Frontal cortex (tissue), 4 donors: ENCODE results near the gene TPPP. TPM values are rescaled to one million over a fixed set of nuclear protein-coding genes. Genes with fewer than 3 reads are reported as not detected.
"Not testable (repeated sequence)": the region's sequence is repeated elsewhere in the genome, so short reads cannot be mapped to it uniquely, and the experiment has no call there.

ENCODE experiments used
- DNase-seq, 2 donors: peaks; one replicate each; pipeline ENCODE4 v3.0.0; 2012; ENCODE audit warnings: low spot score in 2 of 2
- FAIRE-seq: peaks from 2 replicates; lab custom pipeline; 2012; peaks lifted over from hg19 to GRCh38; lab: Jason Lieb, UNC
- total RNA-seq: library from RNA; depleted of rRNA; stranded (reverse); fragments of >200 nt; gene quantifications from one replicate; pipeline ENCODE4 v1.2.3, GENCODE V29; 2014
- donor health status: control.
- donor health status: control.
- donor health status: control.

The TPPP gene
- total RNA-seq, 1 donor from 2014 or later, result 13.5 TPM

DNA sequence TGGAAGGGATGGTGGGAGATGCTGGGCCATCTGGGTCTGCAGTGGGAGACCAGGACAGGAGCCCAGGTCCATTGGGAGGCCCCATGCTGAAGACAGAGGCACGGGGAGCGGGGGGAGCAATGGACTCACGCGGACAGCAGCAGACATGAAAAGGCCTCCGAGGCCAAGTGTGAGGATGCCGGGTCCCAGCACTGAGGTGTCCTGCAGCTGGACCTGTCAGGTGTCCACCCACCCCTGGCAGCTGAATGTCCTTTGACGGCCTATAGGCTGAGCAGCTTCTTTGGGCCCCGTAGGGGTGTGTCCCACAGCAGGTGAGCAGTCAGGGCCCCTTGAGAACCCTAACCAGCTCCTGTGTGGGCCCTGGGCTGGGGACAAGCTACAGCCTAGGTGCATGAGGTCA, 3.0 kb upstream of the TPPP start:
- not testable (repeated sequence) for DNase-seq, FAIRE-seq

DNA sequence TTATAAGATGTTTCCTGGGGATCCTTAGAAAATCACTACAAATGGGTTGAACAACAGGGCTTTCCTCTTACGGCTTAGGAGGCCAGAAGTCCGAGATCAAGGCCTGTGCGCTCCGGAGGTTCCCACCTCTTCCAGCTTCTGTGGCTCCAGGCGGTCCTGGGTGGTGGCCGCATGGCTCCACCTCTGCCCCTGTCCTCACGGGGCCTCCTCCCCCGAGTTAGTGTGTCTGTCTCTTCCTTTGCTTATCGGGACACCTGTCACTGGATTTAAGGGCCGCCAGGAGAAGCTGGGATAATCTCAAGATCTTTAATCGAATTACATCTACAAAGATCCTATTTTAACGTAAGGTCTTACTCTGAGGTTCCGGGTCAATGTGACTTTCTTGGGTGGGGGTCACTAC, 2.3 kb upstream of the TPPP start:
- FAIRE-seq, DNase-seq: not testable (repeated sequence)

DNA sequence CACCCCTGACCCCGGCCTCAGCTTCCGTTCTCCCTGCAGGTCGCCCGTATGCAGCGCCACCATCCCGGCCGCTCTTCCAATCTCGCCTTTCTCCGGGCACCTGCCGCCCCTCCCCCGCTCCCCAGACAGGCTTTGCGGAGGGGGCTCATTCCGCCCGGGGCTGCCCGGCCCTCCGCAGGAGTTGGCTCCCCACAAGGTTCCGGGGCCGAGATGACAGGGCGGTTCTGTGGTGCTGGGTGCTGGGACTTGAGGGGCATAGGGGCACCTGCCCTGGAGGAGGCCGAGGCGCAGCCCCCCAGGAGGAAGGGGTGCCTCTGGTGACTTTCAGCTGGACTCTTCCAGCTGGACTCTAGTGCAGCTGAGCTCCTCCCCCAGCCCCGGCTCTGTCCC, 885 bp upstream of the TPPP start:
- not testable (repeated sequence) for DNase-seq, FAIRE-seq

DNA sequence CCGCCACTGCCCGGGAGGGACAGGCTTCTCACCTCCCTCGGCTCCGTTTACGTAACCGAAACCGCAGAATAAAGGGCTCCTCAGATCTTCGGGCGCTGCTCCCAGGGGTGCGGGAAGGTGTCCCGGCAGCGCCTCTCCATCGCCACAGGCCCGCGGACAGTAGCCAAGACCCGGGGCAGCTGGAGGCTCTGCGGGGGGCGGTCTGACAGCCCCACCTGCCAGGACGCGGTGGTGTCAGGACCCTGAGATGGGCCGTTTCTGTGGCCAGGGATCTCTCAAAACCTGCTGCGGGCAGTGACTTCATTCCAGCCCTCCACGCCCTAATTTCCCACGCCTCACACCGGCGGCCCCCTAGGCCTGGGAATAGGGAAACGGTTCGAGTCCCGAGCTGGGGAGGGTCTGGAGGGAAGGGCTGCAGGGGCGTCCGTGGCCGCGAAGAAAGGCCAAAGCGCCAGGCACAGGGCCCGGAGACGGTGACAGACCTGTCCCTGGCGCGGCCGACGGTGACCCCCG, 567 bp downstream of the TPPP start:
- FAIRE-seq, result not testable (repeated sequence)
- DNase-seq, result peak in 1 of 2 donors; percentile 5

DNA sequence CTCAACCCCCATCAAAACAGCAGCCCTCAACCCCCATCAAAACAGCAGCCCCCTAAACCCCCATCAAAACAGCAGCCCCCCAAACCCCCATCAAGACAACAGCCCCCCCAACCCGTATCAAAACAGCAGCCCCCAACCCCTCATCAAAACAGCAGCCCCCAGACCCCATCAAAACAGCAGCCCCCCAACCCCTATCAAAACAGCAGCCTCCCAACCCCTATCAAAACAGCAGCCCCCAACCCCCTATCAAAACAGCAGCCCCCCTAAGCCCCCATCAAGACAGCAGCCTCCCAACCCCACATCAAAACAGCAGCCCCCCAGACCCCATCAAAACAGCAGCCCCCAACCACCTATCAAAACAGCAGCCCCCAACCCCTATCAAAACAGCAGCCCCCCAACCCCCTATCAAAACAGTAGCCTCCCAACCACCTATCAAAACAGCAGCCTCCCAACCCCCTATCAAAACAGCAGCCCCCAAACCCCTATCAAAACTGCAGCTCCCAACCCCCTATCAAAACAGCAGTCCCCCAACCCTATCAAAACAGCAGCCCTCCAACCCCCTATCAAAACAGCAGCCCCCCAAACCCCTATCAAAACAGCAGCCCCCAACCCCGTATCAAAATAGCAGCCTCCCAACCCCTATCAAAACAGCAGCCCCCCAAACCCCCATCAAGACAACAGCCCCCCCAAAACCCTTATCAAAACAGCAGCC, 1.2 kb downstream of the TPPP start:
- DNase-seq, result peak in 1 of 2 donors; percentile 5
- no peak for FAIRE-seq

DNA sequence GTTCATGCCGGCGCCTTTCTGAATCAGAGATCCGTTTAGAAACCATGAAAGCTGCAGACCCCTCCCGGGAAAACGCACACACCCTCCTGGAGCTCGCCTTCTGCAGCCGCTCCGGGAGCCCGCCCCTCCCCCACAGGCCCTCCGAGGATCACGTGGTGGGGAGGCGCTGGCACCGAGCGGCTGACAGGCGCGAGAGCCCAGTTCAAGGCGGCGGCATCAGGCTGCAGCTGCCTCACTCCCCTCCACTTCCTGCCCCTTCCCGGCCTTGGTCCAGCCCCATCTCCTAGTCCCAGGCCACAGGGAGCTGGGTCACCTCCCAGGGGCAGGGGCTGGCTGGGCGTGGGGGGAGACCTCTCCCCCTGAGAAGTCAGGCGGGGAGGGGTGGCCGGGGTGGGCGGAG, 2.1 kb downstream of the TPPP start:
- not testable (repeated sequence) for FAIRE-seq

DNA sequence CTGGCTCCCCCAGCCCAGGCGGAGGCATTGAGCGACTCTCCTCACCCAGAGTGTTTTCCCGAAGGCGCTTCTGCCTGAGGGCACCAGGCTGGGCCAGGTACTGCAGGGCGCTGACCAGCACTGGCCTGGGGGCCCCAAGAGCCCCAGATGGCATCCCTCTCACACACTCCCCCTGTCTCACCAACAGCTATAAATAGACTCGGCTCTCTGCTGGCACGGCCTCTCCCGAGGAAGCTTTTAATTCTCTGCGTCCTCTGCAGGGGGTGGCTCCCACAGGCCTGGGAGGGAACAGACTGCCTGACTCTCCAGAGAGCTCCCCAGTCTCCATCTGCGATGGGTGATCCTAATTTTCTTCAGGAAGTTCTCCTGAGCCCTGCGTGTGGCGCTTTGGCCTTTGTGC, 2.9 kb downstream of the TPPP start:
- DNase-seq, FAIRE-seq: not testable (repeated sequence)

More for the DNA sequence above, 2.1 kb downstream of the TPPP start:
- DNase-seq, result not testable (repeated sequence)

DNA sequence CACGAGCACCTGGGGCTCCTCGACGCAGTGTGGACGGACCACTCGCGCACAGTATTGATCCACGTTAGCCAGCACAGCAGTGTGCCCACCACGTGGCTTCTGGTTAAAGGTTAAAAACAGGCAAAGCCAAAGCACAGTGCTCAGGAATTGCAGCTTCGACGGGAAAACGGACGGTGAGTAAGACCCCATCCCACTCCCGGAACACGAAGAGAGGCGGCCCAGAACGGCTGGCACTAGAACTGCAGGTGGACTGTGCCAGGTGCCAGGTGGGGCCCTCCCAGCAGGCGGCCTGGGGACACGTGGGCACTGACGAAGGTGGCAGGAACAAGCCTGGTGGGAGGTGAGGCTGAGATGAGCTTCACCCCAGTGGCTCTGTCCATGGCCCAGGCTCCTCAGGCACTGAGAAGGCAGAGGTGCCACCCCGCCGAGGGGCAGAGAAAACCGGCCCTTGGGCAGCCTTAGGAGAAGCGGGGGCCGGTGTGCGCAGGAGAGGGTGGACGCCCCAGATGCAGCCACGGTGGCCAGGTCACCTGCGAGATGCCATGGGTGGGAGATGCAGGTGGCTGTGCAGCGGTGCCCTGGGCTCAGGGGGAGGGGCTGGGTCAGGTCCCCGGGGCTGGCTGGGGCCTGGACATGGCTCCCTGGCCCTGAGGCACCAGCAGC, 4.7 kb downstream of the TPPP start:
- not testable (repeated sequence) for FAIRE-seq

DNA sequence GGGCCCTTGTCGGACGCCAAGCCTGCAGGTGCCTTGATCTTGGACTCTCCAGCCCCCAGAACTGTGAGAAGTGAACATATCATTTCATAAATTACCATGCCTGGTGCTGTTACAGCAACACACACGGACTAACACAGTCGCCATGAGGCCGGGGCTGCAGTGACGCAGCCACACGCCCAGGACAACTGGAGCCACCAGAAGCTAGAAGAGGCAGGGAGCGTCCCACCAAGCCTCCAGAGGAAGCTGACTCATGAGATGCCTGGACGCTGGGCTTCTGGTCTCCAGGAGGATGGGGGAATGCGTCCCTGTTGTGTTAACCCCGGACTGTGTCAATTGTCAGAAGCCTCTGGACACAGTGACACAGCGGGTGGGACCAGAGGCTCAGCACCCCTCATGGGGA, 6.2 kb downstream of the TPPP start:
- not testable (repeated sequence) for FAIRE-seq, DNase-seq

More for the DNA sequence above, 4.7 kb downstream of the TPPP start:
- not testable (repeated sequence) for DNase-seq

DNA sequence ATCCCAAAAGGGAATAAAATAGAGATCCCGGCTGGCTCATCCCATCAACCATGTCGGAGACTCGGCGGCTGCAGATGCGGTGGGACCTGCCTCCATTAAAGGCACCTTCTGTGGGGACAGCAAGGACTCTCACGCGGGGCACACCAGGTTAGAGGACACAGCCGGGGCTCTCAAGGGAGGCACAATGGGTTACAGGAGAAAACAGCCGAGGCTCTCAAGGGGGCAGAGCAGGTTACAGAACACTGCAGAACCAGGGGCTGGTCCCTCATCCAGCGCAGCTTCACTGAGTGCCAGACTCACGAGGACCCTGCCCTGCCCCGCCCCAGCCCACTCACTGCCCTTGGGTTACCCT, 7.0 kb downstream of the TPPP start:
- FAIRE-seq, DNase-seq: not testable (repeated sequence)

DNA sequence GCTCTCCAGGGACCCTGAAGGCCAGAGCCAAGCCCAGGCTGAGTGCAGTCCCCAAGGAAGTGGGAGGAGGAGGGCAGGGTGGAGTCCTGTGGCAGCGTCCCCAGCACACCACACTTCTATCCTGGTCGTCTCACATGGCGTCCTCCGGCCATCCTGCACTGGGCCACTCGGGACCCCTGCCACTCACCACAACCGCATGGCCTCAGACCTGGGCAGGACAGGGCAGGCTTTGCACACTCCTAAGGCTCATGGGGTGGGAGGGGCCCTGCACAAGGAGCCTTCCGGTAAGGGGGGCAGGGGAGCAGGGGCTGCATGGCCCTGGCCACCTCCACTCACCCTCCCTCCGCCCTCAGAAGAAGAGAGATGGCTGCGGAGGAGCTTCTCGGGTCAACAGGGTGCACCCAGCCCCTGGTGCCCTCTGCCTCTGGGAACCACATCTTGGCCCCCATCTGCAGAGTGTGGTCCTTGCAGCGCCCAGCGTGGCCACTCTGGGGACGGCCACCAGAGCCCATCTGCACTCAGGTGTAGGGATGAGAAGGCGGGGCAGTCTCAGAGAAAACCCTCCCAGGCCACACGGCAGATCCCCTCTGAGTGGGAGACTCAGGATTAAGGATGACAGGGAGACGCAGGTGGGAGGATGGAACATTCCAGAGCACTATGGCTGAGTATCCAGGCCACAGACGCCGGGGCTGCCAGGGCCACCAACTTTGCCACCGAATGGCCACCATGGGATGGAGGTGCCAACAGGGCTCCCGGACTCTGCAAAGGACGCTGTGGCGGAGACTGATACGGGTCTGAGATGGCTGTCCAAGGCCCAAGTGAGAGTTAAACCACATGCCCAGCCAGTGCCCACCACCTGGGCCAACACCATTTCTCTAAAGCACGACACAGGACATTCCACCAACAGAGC, 7.6 kb downstream of the TPPP start:
- no peak for FAIRE-seq
- DNase-seq, result no peak

DNA sequence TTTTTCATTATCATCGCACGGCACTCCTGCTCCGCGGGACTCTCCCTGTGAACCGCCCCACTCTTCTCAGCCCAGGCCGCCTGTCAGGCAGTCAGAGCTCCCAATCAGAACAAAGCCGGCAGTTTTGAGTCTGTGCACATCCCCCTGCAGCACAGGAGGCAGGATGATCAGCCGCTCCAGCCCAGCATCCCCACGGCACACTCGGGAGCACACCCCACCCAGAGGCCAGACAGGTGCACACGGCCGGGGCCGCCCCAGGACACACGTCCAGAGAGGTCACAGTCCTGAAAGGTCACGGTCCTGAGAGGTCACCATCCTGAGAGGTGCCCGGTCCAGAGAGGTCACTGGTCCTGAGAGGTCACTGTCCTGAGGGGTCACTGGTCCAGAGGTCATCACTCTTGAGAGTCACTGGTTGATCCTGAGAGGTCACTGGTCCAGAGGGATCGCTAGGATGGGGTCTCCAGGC, 8.4 kb downstream of the TPPP start:
- FAIRE-seq (no peak), DNase-seq (no peak)

DNA sequence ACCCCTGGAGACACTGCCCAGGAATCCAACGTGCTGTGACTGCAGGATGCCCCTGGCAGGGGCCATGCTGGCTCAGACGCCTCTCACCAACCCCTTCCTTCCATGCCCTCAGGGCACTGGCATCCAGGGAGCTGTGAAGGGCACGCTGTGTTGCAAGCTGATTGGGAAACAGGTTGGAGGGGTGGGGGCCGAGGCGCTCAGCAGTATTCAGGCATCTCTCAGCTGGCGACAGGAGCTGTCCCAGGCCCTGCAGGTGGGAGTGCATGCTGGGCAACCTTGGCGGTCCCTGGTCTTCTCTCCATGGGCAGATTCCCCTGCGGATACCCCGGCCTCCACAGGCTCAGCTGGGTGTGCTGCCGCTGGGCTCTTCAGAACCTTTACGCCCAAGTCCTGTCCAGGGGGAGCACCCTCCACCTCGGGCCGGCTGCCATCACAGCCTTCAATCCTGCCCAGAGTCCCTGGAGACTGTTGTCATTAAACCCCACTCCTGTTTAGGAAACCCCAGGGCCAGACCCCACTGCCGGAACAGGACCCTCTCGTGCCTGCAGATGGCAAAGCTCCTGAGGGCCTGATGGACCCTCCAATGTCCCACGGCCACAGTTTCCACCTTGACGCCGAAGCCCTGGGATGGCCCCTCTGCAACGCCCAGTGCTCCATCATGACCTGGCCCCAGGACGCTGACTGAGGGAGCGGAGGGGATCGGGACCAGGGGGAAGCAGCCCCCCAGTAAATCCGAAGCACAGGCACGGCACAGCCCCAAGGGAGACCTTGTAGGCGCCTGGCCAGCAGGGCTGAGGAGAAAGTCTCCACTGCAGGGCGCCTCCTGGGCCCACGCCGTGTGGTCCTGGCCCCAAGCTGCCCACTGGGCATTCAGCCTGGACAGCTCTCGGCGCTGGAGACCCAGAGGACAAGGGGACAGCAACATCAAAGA, 9.3 kb downstream of the TPPP start:
- DNase-seq (no peak), FAIRE-seq (no peak)

DNA sequence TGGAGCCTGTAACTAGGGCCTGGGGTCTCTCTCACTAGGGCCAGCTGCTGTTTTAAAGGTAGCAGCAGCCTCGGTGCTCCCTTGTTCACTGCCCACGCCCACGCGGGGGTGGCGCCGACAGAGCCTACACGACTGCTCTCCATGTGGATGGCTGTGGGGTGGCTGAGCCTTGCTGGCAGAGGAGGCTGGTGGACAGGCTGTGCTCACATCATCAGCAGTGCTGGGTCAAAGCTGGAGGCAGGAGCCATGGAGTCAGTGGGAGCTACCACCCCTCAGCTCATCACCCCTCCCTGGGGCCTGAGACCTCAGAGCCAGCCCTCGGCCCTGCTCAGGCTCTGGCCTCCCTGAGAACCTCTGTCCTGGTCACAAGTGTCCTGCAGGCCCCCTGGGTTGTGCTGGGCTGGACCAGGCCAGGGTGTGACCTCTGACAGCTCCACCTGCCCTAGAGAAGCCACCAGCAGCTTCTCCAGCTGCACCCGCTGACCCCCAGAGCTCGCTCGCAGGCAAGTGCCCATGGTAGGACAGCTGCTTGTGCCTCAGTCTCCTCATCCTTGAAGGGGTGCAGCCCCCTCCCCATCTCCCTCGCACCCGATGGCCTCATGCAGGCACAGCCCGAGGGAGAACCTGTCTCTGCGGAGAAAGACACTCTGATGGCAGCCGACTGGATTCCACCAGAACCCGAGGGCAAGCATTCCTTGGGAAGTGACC, 10.3 kb downstream of the TPPP start:
- FAIRE-seq, DNase-seq: not testable (repeated sequence)

DNA sequence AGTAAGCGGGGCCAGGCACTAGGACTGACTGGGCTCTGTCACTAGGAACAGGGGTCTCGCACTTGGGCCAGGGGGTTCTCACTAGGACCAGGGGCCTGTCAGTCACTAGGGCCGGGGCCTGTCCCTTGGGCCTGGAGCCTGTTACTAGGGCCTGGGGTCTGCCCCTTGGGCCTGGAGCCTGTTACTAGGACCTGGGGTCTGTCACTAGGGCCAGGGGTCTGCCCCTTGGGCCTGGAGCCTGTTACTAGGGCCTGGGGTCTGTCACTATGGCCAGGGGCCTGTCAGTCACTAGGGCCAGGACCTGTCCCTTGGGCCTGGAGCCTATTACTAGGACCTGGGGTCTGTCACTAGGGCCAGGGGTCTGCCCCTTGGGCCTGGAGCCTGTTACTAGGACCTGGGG, 10.9 kb downstream of the TPPP start:
- not testable (repeated sequence) for FAIRE-seq

DNA sequence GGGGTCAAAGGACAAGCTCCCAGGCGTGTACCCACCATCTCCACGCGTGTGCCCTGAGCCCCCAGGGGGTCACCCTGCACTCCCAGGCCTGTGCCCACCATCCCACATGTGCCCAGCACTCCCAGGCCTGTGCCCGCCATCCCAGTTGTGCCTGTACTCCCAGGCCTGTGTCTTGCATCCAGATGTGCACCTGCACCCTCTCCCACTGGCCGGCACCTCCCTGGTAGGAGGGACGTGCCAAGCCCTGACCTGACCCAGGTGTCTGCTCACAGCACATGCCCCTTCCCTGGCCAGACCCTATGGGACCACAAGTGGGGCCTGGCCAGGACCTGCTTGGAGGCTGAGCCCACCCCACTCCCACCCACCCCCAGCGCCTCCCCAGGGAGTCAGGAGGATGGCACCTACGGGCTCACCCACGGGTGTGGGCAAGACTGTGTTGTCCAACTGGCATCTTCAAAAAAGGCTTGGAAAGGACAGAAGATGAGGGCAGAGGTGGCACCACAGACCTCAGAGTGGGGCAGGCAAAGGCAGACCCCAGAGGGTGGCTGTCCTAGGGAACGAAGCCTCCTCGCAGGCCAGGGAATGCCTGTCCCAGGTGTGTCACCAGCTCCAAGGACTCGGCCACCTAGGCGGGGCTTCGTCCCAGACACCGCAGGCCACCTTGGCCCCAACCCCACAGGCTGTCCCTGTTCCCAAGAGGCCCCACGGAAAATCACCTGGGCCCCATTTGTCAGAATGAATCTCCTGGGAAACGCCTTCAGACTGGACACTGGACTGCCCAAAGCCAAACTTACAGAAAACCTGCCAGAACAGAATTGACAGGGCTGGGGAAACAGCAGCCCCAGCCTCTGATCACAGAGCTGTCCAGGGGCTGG, 11.6 kb downstream of the TPPP start:
- not testable (repeated sequence) for FAIRE-seq, DNase-seq

More for the DNA sequence above, 10.9 kb downstream of the TPPP start:
- not testable (repeated sequence) for DNase-seq

DNA sequence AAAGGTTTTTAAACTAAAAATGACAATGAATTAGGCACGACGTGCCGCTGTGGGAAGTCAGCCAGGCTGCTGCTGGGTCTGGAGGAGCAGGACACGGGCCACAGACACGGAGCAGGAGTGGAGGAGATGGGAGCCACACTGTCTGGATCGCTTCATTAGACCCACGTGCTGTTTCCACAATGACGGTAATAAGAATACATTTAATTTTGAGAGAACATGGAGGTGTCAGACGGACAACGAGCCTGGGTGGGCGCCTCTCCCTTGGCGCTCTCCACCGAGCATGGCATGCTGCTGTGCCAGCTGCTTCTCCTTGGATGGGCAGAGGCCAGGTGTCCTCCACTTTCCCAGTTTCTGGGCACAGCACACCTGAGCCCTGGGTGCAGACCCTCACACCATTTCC, 12.3 kb downstream of the TPPP start:
- FAIRE-seq, DNase-seq: not testable (repeated sequence)
